ENCODE results near the gene TMEM38B.
"Not testable (repeated sequence)": the region's sequence is repeated elsewhere in the genome, so short reads cannot be mapped to it uniquely, and the experiment has no call there.

TMEM38B gene

DNA sequence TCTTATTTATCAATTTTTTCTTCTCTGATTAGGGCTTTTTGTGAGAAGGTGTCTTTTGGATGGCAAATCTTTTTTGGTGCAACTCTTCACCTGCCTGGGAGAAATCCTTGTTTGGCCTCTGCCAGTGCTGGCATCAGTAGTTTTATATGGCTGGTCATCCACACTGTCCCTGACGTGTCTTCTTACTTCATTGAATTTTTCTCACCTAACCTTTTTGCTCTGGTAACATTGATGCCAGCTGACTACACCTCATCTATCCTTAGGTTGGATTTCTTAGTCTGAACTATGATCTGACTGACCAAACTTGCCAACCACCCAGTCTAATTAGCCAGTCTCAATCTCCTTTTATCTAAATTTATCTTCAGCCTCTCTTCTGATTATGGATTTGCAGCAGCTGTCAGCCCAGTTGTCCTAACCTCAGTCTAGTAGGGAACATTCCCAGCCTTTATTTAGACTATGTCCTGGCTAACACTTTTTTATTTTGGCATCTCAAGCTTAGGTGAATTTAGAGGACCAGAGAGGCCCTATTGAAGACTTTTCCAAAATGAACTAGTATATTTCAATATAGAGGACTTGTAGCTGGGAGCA lies 10.6 kb upstream of the TMEM38B start:
- DNase-seq = no peak

DNA sequence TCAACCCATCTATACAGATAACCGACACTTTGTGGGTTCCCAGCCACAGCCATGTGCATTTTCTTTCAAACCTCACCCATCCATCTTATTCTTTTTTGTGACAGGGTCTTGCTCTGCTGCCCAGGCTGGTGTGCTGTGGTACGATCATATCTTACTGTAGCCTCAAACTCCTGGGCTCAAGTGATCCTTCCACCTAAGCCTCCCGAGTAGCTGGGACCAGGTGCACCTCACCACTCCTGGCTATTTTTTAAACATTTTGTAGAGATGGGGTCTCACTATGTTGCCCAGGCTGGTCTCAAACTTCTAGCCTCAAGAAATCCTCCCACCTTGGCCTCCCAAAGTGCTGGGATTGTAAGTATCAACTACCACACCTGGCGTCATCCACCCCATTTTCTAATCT lies 7.4 kb upstream of the TMEM38B start:
- DNase-seq = no peak

DNA sequence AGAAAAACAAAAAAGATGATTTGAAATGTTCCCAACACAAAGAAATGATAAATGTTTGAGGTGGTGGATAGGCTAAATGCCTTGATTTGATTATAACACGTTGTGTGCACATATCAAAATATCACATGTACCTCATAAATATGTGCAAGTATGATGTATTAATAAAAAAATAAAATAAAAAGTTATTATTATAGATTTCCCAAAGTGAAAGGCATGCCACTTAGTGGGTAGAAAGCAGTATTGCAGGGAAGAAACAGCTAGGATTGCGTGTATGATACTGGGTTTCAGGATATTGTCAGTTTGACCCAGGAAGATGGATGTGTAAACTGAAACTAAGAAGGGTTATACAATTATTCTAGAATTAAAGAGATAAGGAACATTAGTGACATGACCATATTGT lies 3.6 kb upstream of the TMEM38B start:
- DNase-seq = no peak

DNA sequence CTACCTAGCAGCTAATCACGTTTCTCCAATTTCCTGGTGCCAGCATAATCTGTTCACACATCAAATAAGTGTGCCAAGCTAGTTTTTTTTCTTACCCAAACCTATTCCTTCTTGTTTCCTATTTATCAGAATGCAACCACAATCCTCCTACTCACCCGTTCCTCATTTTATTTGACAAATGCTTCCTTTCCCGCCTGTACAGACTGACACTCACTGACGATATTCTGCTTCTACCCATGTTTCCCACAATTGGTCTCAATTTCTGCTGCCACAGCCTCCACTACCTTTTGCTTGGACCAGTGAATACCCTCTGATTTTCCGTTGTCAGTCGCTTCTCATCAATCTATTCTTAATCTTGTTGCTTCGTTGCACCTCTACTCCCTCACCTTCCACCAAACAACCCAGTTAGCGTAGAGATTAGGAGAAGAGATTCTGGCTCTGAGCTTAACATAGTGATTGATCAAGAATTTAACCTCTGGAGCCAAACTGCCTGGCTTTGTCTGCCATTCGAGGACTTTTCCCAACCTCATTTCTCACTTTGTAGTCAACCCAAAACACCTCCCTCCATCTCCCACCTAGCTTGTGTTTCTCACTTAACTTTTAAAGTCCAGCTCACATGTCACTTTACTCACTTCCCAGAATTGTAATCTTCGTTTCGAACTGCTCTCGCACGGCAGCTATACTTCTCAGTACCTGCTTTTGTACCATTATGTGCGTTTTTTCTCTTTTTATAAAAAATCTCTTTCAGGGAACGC lies 729 bp upstream of the TMEM38B start:
- no peak for DNase-seq

DNA sequence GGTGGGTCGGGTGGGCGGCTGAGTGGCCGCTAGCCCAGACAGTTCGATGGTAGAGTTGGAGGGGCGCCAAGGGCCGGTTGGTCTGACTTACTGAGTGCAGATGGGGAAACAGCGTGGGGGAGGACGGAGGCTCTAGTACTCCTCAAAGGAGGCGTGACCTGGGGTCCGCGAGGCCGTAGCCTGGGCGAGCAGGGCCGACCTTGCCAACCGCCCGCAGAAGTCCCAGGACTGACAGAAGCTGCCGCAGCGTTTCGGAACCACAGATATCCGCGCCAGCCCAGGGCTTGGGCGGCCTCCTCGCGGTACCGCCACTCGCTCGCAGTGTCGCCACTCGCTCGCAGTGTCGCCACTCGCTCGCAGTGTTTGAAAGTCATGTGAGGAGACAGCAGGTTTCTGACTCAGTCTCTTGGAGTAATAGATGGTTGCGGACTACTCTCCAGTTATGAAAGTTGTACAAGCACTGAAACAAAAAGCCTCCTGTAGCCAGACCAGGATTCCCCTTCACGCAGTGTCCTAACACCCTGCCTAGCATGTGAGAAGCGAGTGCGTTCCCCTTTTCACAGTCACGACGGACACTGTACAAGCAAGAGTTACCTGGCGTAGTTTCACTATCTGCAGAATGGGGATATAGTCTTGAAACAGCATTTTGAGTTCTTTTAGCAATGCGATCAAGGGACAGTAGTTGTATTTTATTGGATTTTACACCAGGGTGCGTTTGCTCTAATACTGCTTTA lies 674 bp downstream of the TMEM38B start:
- peak; percentile 59 for DNase-seq

DNA sequence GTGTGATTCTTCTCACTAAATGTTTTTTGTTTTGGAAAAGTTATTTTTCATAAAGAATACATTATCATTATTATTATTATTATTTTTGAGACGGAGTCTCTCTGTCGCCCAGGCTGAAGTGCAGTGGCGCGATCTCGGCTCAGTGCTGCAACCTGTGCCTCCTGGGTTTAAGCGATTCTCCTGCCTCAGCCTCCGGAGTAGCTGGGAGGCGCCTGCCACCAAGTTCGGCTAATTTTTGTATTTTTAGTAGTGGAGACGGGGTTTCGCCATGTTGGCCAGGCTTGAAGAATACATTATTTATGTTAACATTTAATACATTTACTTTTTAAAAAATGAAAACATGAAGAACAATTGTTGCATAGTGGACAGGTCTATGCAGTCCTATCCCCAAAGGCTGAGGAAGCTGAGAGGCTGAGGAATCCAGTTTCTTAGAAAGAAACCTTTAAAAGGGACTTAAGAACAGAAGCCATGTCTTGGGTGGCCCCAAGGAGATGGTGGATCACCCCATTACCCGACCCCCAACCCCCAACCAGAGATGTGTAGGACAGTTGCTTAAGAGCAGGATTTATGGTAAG lies 2.0 kb downstream of the TMEM38B start:
- no peak for DNase-seq

DNA sequence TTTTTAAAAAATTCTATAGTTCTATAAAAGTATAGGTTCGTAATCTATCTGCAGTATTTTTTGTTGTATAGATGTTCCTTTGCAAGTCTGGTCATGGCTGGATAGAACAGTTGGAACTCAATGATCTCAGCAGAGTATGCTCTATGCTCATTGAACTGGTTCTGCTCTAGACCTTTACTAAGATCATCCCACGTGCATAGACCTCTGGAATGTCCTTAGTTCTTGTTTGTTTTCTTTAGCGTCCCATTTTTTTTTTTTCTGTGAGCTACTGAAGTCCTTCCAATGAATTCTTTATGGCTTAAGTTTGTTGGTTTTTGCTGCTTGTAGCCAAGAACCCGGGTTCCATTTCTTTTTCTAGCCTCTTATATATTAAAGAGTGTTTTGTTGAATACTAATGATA lies 3.5 kb downstream of the TMEM38B start:
- no peak for DNase-seq

DNA sequence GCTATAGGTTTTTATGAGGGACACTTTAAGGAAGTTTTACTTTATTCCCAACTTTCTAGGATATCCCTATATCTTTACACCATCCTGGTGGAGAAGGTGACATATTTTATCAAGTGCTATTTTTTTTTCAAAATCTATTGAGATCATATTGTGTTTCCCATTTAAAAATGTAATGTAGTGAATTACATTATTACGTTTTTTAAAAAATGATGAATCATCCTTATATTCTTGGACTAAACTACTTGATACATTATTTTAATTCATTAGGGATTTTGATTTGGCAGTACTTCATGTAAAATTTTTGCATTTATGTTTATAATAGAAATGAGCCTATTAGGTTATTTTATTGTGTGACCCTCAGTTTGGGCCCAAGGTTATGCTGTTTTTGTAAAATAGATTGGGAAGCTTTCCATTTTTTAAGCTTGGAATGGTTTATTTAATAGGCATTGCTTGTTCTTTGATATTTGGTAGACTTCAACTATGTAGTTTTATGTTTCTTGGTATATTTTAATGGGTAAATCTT lies 4.1 kb downstream of the TMEM38B start:
- no peak for DNase-seq

DNA sequence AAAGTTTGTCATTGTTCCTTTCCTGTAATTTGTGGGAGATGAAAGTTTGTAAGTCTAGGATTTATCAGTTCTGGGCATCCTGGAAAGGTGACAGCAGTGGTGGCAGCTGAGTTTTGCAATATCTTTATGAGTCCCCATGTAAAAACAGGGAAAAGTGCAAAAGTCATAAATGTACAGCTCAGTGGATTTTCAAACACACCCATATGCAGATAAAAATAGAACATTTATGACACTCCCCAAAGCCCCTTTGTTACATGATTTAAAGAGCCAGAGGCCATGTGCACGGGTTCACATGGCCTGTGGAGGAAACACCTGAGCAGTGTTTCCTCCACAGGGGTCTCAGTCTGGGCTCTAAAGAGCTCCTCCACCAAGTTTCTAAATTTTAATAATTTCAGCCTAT lies 6.3 kb downstream of the TMEM38B start:
- DNase-seq = no peak

DNA sequence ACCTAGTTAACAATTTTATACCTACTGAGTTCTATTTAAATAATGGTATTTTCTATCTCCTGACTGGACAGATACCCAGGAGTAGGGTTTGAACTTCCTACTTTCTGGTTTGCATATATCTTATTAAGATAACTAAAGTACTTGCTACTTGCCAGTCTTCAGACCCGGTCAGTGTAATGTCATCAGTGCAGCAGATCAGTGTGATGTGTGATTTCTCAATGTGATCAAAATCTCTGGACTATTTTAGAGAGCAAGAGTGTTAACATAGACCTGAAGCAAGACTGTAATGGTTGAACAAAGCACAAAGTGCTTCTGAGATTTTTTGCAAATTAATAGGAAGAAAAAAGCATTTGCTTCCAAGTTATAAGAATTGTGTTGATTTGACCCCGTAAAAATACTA lies 6.8 kb downstream of the TMEM38B start:
- no peak for DNase-seq

DNA sequence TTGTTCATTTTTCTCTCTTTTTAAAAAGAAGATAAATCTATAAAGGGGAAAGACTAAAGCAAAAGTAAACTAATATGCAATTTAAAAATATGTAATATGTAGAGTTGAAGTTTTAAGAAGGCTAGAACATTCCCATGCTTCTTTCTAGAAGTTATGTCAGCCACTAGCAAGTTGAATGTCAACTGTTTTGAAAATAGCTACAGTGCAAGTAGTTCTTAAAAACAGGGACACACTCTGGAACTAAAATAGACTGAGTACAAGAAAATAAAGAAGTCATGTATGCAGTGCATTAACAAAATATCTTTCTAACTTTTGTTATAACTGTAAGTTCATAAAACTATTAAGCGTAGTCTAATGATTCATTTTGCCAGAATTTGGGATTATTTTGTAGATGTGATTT lies 7.9 kb downstream of the TMEM38B start:
- no peak for DNase-seq

DNA sequence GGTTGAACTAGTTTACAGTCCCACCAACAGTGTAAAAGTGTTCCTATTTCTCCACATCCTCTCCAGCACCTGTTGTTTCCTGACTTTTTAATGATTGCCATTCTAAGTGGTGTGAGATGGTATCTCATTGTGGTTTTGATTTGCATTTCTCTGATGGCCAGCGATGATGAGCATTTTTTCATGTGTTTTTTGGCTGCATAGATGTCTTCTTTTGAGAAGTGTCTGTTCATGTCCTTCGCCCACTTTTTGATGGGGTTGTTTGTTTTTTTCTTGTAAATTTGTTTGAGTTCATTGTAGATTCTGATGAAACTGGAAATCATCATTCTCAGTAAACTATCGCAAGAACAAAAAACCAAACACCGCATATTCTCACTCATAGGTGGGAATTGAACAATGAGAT lies 9.3 kb downstream of the TMEM38B start:
- not testable (repeated sequence) for DNase-seq

DNA sequence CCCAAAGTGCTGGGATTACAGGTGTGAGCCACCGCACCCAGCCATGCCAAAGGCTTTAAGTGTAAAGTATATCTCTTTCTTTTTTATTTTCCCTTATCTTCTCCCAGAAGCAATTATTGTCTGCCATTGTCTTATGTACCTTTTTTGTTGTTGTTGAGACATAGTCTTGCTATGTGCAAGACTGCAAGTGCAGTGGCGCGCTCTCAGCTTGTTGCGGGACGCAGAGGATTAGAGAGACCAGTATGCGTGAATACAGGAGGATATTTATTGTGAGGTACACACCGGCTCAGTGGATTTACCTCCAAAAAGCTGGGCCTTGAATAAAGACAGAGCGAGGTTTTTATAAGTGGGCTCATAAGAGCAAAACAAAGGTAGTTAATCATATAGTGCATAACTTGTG lies 11.8 kb downstream of the TMEM38B start:
- no peak for DNase-seq

DNA sequence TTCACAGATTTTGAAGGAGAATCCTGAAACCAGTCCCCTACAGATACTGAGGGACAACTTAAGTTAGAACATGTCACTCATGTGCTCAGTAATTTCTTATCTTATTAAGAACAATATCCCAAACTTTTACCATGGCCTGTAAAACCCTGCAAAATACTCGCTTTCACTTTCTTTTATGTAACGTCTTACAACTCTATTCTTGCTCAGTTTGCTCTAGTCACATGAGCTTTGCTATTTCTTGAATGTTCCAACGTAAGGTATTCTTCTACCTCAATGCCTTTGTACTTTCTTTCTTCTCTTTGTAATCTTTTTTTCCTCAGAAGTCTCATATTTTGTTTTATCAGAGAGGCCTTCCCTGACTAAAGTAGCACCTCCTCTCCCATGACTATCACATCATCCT lies 14.1 kb downstream of the TMEM38B start:
- no peak for DNase-seq

DNA sequence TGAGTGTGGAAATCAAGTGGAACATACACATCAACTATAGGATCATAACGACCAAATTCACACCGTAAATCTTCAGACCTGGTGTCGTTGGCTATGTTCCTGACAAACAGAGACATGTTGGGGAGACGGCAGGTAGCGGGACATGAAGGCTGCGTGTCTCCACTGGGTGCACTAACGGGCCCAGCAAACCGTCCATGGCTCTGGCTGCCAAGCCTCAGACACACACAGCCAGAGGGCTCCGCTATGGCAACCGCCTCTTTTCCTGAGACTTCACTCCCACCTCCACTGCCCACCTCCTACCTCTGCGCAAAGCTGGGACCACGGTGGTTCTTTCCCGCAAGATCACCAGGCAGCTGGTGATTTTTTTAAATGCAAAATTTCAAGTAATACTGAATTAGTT lies 16.3 kb downstream of the TMEM38B start:
- no peak for DNase-seq

DNA sequence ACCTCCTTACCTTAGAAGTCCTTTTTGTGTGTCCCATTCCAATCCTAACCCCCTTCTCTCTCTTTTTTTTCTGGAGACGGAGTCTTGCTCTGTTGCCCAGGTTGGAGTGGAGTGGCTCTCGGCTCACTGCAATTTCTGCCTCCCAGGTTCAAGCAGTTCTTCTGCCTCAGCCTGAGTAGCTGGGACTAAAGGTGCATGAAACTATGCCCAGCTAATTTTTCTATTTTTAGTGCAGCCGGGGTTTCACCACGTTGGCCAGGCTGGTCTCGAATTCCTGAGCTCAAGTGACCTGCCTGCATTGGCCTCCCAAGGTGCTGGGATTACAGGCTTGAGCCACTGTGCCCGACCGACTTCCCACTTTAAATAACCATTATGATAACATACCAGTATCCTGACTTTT lies 17.5 kb downstream of the TMEM38B start:
- no peak for DNase-seq

DNA sequence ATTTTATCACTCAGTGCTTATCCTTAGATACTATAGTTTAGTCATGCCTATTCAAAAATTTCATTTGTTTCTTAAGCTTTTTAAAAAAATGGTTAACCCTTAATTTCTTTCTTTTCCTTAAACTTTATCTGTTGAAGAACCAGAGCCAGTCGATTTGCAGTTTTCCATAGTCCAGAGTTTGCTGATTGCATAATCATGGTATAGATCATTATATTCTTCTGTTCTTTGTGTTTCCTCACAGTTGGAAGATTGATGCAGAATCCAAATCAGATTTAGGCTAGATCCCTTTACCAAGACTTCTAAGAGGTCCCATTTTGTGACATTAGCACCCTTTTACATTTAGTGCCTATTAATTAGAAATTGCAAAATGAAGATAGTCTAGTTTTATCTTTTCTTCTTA lies 18.0 kb downstream of the TMEM38B start:
- DNase-seq = no peak

DNA sequence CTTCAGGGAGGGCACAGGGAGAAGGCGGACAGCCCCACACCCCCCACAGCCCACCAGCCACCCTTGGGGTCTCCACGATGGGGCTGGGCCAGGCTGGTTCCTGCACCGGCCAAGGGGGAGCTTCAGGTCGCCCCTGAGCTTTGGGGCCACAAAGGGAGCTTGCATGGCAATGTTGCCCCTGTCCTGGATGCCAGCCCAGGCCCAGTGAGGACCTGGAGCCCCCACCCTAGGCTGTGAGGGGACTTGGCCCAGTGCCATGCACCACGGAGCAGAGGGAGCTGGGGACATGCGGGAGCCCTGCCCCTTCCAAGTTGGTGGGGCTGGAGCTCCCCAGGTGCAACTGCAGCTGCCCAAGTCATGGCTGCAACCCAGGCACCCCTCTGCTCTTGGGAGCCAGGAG lies 18.4 kb downstream of the TMEM38B start:
- DNase-seq = no peak

DNA sequence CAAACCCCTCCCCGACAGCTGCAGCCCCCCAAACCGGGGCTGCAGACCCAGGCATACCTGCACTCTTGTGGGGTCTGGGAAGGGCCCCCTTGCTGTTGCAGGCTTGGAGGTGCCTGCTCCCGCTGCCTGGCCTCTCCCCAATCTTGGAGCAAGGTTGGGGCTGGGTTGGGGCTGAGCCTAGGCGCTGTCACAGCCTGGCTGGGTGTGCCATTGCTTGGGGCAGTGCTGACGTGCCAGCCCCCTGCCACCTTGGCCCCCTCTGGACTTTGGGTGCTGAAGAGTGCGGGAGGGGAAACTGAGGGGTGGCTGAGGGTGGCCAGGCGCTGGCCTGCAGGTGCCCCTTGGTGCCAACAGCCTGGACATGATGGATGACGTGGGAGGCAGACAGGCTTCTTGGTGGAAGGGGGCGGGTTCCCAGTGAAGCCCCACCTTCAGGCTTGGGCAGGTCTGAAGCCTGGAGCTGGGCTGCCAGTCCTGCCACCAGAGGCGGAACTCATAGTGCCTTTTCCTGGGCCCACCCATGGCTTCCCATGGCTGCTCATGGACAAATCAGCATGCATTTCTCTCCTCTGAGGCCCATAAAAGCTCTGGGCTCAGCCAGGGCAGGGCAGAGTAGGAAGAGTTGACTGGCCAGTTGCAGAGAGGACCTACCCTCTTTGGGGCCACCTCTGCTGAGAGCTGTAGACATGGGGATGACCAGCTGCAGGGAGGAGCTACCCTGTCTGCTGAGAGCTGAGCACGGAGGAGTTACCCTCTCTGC lies 19.1 kb downstream of the TMEM38B start:
- no peak for DNase-seq

DNA sequence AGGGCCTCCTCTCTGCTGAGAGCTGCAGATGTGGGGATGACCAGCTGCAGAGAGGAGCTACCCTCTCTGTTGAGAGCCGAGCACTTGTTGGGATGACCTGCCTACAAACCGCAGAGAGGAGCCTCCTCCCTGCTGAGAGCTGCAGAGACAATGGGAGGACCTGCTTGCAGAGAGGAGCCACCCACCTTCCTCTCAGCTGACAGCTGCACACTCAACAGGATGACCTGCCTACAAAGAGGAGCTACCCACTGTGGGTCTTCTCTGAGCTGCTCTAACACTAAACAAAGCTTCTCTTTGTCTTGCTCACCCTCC lies 19.6 kb downstream of the TMEM38B start:
- DNase-seq = no peak

DNA sequence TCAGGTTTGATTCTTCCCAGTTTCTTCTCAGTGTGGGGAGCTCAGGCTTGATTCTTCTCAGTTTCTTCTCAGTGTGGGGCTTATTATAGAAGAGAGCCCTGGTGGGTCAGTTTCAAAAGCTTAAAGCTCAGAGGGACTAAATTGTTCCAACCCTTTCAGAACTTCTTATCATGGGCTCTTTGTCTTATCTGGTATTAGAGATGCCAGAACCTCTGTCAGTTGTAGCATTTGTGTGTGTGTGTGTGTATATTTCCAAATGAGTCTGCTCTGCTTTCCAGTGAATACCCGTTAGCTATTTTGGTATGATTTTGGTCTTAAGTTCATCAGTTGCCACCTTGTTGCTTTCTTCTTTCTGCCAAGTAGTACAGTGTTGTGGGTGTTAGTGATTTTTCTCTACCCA lies 21.8 kb downstream of the TMEM38B start:
- no peak for DNase-seq

DNA sequence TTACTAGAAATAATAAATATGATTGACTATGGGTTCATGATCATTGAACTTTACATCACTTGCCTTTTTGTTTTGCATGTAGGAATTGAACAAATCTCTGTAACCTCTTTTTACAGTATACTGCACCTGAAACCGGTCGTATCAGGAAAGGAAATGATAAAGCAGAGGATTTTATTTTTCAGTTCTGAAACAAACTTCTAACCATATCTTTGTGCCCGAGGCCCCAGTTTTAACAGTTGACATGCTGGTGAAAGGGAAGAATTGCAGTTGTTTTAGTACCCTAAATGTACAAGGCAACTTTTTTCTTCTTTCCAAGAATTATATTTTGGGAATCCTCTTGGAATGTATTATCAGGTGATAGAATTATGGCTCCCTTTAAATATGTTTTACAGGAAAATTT lies 27.8 kb downstream of the TMEM38B start:
- DNase-seq = no peak

DNA sequence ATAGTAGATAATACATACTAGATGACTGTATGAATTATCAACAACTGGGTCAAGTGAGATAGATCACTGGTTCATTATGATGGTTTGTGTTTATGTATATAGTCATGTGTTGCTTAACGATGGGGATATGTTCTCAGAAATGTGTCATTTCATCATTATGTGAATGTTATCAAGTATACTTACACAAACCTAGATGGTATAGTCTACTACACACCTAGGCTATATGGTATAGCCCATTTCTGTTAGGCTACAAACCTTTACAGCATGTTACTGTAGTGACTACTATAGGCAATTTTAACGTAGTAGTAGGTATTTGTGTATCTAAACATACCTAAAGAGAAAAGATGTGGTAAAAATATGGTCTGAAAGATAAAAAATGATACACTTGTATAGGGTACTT lies 31.0 kb downstream of the TMEM38B start:
- DNase-seq = no peak

Data from activated CD4-positive, CD25-positive, alpha-beta regulatory T cell treated with anti-CD3 and anti-CD28 coated beads, Interleukin-2, amount 50 U/mL, for 72 hours (primary cell).